GM18517 (cell line): ENCODE data around the gene C1QTNF2.
A peak's percentile ranks its signal among the peaks of the same experiment; 100 is the strongest.

Experiments used
- ATAC-seq: cut with Tn5 transposase; IDR thresholded peaks from one replicate; pipeline ENCODE4 v1.9.1; 2021; ENCODE audit warnings: mild to moderate bottlenecking, moderate library complexity; ENCODE audit not compliant: unreplicated experiment

C1QTNF2 gene, protein sequence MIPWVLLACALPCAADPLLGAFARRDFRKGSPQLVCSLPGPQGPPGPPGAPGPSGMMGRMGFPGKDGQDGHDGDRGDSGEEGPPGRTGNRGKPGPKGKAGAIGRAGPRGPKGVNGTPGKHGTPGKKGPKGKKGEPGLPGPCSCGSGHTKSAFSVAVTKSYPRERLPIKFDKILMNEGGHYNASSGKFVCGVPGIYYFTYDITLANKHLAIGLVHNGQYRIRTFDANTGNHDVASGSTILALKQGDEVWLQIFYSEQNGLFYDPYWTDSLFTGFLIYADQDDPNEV

DNA sequence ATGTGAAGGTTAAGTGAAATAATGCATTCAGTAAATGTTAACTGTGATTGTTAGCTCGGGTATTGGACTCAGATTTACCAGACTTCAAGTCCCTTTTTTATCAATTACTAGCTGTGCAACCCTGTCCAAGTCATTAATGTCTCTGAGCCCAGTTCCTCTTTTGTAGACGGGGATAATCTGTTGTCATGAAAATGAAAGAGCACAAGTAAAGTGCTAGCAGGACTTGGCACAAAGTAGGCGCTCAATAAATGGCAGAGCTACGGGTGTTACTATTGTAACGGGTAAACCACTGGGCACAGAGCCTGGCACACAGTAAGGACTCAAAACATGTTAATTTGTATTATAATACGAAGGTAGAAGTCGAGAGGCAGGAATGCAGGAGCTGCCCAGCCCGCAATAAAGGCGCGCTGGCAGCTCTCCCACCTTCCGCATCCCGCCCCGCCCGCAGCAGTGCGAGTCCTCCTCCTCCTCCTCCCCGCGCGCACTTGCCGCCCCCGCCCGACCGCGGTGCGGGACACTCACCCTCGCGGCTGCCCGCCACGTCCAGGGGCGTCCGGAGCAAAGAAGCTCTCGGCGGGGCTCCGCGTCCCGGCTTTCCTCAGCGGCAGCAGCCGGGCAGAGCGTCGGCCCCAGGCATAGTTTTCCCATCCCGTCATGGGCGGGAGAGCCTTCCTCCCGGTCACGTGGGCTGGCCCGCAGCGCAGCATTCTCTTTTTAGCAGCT, at the start of gene C1QTNF2:
C1QTNF2 (minus strand) TSS at position 637 of the 723 bp plus-strand sequence. CDS start 15,615 bp downstream, outside the sequence.
- ATAC-seq = peak; percentile 48

DNA sequence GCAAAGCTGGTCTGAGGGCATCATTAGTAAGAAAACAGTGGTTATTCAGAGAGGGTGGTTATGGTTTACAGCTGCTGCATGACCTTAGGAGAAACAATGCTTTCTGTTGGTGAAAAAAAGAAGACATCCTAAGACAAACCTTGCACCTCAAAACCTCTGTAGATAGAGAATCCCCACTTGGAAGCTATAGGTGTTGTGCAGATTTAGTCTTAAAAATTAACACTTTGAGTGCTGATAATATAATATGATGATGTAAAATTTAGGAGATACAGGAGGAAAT, 49.8 kb upstream of the C1QTNF2 start:
- no peak for ATAC-seq

DNA sequence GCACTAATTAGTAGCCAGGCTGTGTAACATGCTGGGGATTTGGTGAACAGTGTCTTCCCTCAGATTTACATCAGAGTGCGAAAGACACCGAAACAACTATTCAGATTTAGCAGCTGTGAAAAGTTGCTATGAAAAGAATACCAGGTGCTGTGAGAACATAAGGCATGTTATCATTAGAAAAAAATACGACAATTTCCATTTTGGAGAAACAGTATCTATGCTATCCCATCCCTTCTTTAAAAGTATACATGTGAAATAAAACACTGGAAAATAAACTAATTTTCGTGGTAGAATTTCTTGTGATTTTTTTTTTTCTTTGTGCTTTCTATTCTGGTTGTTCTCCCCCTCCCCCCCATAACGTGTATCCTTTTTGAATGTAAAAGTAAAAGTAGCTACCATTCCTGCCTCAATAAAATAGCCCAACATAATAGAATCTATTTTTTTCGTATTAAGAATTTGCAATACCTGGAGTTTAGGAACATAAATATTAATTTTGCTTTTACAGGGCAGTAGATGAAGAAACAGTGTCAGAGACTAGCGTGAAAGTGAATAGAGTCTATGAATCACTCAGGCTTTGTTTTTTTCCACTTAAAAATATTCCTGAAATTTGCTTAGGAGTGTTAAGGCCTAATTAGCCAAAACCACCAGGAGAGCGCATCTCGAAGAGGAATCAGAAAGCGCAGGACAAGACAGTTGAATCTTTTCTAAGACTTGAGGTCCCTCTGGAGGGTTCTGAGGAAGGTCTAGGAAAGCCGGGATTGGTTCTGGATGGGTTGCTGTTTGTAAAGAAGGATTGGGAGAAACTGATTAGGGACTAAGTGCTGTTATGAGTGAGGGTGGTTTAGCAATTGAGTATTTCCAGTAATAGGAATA, 49.3 kb upstream of the C1QTNF2 start:
- peak; percentile 49 for ATAC-seq

DNA sequence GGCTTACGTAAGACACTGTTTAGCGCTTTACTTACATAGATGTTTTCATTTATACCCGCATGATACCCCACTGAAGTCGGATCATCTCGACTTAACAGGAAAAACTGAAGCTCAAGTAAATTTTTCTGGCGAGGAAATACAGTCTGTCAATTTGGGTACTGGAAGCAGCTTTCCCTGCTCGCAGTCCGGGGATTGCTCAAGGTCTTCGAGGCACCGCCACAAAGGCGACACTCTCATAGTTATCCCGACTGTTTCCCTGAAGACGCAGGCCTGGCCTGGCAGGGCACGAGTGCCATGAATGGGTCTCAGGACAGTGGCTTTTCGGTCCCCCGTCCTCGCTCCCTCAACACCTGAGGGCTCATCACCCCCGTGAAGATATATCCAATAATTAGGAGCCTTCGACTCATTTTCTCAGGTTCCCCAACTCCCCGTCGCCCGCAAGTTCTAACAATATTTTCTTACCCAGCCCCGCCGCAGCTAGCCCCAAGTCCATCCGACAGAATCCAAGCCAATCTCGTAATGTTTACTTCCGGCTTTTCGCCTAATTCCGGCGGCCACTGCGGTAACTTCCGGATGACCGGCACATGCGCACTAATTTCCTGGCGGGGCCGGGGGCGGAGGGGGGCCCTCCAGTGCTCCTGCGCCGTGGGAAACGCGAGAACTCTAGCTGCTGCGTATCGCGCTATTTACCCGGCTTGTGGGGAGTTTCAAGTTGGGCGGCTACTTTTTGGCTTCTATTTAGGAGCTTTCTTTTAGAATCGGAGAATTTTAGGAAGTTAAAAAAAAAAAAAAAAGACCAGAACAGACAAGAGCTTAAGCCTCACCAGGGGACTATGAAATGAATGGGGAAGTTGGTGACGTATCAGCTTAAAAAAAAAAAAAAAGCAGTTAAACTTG, 48.4 kb upstream of the C1QTNF2 start, which contains the start of gene SLU7:
SLU7 (minus strand) TSS at position 521 of the 897 bp plus-strand sequence. CDS start 3,787 bp downstream, outside the sequence.
- peak; percentile 54 for ATAC-seq

DNA sequence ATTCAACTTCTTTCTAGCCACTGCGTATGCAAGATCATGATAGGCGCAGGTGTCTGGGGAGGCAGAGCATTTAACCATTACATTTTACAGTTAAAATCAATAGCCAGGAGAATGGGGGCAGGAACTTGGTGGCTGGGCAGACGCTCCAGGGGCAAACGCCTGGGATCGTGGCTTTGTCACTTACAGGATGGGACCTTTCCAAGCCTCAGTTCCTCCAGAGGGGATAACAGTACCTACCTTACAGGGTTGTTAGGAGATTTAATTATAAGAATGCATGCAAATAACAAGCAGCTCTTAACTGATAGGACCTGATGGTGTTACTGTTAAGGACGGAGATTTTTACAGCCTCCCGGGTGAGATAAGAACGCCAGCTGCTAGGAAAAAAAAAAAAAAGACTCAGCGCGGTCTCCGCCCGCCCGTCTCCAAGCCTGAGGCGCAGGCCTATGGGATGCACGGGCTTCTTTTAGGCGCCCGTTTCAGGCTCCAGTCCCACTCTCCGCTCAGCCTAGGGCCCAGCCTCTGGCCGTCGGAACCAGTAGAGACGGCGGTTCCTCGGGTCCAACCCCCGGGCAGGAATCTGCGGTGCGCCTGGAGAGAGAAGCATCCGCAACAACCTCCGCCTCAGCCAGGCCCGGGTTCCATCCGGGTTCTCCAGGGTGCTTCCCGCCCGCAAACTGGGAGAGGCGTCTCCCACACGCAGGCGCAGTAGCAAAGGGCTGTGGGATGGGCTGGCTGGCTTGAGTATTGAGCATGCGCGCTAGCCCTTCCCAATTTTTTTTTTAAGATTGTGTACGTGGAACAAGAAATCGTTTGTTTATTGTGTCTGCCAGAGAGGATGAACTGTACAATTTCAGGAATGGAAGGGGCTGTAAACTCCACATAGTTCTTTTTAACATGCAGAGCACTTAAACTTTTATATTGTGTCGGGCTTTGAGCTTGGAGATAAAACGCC, 29.3 kb upstream of the C1QTNF2 start, which contains the start of gene FAM200C:
FAM200C (minus strand) TSS at position 653 of the 952 bp plus-strand sequence. CDS start 4,564 bp downstream, outside the sequence.
- peak; percentile 76 for ATAC-seq

DNA sequence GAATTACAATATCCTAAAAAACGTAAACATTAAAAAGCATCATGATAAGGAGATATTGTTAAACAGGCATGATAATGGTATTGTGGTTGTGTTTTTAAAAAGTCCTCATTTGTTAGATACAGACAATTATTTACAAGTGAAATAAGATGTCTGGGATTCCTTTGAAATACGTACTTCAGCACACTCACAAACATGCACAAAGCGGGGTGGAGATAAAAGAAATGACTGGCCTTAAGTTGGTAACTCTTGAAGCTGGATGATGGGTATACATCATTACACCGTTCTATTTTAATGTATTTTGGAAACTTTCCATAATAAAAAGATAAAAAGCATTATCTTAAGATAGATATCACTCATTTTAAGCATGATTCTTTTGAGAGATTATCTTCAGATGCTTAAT, 28.4 kb upstream of the C1QTNF2 start:
- ATAC-seq = no peak

DNA sequence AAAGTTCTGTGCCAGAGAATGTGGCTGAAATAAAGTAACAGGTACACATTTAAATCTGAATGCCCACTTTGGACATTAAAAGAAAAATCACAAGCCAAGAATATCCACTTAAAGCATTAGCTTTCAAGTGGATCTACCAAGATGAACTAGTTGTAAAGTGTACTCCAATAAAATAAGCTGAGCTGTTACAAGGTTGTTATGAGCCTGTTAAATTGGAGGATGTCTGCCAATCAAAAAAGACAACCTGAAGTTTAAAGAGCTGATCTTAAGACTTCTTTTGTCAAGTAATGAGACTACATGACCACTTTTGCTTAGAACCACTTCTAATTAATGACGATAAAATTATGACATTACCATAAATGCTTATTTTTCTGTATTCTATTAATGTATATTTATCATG, 27.1 kb upstream of the C1QTNF2 start:
- no peak for ATAC-seq

DNA sequence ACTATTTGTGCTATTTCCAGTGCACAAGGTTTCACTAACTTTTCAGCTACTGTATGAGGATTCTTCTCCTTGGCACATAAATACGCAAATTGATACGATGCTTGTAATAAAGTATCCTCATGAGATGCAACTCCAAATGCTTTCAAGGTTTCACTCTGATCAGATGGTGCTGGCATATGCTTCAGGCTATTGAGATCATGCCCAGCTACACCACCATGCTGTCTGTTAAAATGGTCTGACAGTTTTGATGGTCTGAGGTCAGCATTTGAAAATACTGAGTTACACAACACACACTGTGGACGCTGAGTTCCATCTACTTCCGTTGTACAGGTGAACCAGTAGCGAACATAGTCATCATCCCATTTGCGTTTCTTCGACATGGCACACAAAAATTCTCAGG, 24.7 kb upstream of the C1QTNF2 start:
- ATAC-seq = no peak

DNA sequence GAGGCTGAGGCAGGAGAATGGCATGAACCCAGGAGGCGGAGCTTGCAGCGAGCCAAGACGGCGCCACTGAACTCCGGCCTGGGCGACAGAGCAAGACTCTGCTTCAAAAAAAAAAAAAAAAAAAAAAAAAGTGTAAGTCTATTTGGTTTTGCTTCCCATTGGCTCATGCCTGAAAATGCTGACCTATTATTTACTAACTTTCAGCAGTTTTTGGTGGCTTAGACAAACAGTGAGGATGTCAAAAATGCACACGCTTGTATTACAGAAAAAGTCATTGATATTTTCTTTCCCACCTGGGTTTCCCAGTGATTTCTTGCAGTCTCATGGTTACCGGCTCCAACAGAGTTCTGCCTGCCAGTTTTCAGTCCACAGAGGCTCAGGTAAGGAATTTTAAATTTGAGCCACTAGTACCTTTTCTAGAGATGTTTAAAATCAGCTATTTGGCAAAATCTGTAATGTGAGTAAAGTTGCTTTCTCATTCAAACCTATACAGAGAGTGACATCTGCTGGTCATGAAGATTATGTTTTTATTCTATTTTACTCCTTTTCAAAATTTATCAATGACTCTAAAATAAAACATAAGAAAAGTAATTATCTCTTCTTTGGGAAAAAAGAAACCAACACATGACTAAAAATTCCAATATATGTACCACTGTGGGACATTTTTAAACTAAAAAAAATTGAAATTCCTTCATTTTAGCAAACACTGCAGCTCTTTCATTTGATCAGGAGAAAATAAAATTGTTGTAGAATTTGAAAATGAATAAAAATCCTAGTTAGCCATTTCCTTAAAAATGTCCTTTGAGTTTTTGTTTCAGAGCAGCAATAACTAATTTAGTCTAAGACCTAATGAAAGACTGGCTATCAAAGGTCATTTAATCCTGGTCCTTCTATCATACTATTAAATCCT, 20.6 kb upstream of the C1QTNF2 start:
- peak; percentile 49 for ATAC-seq

DNA sequence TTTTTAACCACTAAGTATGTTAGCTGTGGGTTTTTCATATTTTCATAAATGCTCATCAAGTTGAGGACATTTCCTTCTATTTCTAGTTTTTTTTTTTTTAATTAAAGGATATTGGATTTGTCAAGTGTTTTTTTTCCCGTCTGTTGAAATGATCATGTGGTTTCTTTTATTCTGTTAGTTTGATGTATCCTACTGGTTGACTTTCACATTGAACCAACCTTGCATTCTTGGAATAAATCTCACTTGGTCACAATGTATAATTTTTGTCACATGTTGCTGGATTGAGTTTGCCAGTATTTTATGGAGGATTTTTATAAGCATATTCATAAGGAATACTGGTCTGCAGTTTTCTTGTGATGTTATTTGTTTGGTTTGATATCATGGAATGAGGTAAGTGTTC, 17.0 kb upstream of the C1QTNF2 start:
- no peak for ATAC-seq

DNA sequence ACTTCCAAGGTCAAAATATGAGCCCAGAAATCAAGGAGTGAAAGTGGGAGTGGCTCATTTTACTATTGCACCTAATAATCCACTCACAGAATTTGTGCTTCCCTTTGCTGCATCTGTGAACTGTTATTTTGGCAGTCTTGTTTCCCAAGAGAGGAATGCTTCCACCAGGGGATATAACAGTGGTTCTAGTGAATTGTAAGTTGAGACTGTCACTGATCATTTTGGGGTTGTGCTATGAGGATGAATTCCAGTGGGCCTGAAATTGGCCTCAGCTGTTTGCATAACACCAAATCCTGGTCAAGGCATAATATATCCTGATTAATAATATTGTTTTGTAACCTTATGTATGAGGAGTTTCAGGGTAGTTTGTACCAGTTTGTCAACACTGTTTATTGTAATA, 15.1 kb upstream of the C1QTNF2 start:
- ATAC-seq = no peak

DNA sequence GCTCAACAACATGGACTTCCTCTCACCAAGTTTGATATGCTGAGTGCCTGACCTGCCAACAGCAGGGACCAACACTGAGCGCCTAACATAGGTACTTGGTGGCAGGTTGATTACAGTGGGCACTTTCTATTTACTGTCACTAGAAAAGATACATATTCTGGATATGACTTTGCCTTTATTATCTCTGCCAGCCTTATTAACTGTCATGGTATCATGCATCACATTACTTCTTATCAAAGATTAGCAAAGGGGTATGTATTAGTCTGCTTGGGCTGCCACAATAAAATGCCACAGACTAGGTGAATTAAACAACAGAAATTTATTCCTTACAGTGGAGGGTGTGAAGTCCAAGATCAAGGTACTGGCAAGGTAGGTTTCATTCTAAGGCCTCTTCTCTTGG, 14.3 kb upstream of the C1QTNF2 start:
- no peak for ATAC-seq

DNA sequence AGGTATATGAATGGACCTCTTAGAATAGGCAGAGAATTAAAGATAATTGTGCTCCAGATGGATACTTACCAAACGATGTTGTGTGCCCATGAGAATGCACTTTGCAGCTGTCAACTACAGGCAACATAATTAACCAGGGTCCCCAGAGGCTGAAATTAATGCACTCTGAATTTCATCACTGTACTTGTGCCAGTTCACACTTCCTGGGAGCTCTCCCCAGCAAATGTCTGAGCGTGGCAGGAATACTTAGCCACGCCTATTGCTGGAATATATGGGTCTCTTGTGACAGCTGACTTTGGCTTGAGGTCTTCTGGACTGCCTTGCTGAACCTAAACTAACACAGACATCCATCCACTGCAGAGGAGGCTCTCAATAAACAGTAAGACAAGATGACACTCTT, 11.9 kb upstream of the C1QTNF2 start:
- no peak for ATAC-seq

DNA sequence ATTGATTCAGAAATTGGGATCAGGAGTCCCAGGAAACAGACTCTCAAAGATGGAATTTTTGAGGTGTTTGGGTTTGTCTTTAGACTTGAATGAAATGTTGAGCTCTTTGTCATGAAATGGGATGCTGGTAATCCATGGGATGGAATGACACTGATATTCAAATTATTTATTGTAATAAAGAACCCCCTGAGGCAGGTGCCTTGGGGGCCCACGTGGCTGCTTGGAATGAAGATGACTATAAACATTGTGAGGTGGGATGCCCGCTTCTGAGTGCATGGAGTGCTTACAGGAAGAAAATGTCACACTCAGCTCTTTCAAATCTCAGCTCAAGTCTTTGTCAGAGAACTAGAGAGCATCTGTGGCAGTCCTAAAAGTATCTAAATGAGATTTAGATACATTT, 9.6 kb upstream of the C1QTNF2 start:
- no peak for ATAC-seq

DNA sequence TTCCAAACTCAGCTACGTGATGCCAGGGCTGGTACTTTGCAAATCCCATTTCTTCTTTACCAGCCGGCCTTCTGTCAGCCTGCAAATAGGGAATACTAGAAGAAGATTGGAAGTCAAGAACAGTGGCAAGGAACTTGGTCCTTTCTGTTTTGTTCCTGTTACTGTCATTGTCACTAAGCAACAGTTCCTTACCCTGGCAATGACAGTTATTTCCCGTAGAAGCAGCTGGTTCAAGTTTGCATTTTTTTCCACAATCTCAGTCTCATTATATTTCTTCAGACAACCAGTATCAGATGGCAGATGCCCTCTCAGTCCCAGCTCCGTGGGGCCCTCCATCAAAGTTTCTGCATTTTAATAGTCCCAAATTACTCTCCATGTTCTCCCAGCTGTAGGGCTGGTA, 9.1 kb upstream of the C1QTNF2 start:
- ATAC-seq = no peak

DNA sequence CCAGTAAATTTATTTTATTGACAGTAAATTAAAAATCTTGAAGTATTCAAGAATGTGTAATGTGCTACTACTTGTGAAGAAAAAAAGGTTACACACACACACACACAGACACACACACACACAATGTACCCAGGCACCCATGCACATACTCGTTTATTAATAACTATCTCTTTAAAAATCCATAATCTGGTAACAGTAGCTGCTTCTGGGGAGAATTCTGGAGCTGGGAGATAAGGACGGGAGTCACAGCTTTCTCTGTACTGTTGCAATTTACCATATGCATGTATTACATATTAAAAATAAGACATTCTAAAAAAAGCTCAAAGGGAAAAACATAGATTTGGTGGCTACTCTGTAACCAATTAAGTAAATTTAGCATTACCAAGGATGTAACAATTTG, 7.9 kb upstream of the C1QTNF2 start:
- ATAC-seq = no peak

DNA sequence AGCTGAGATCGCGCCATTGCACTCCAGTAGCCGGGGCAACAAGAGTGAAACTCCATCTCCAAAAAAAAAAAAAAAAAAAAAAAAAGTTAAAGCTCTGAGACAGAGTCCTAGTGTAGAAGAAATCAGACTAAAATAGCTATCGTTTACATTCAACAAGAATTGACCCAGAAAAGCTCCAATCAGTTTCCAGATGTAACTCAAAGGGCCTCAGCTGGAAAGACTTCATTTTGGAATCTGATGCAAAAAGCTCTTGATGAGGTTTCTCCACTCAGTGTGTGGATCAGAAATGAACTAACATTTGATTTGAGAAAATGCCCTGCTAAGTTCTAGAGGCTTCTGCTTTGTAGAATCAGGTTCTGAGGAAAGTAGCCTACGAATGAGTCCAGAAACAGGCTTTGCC, 7.2 kb upstream of the C1QTNF2 start:
- no peak for ATAC-seq

DNA sequence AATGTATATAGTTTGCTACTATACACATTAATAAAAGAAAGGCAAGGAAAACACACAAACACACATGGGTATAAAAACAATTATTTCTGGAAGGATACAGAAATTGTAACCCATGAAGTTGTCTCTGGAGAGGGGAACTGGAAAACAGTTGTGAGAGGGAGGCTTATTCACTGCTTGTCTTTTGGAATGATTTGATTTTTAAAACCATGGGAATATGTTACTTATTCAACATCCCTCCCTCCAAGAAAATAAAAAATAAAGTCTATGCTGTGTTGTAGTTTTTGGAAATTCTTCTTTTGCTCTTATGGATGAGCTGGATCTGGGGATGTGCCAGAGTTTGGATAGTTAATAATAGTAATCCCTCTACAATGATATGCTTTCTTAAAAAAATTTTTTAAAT, 6.0 kb upstream of the C1QTNF2 start:
- ATAC-seq = no peak
